OCI-LY7 (cell line): ENCODE data around the gene OPCML. TPM values are rescaled to one million over a fixed set of nuclear protein-coding genes. Genes with fewer than 3 reads are reported as not detected.

Source experiments
- BruUV-seq: library from RNA; stranded (reverse); fragments of 400-500 nt; replicated peaks from 2 replicates; lab custom pipeline; 2021; lab: Mats Ljungman, UMichigan
- CTCF ChIA-PET: fragments of 300-600 bp; sonication (Branson Sonifier 250); formaldehyde crosslinking; loops from one replicate; lab custom pipeline; 2022; ENCODE audit warnings: antibody characterized with exemption; ENCODE audit not compliant: unreplicated experiment; lab: Charles Lee
- POLR2A ChIA-PET: fragments of 300-600 bp; sonication (Branson Sonifier 250); formaldehyde crosslinking; loops from one replicate; lab custom pipeline; 2022; ENCODE audit warnings: antibody characterized with exemption; lab: Charles Lee
- DNase-seq: peaks from one replicate; pipeline ENCODE4 v3.0.0-alpha.2; 2015; ENCODE audit warnings: low spot score
- H2AFZ ChIP-seq: fragments of 200-600 bp; sonication (generic), shearing (Covaris generic); 2 replicates; pipeline ENCODE4 v1.6.1; 2014; ENCODE audit warnings: mild to moderate bottlenecking, antibody characterized with exemption, low read length, moderate library complexity
- H3K27ac ChIP-seq: fragments of 200-600 bp; sonication (generic); 2 replicates; pipeline ENCODE4 v1.5.1; 2014; ENCODE audit warnings: mixed run types, low read depth, mild to moderate bottlenecking, moderate library complexity, low read length, inconsistent platforms; ENCODE audit not compliant: poor library complexity, severe bottlenecking
- H3K36me3 ChIP-seq: fragments of 200-600 bp; sonication (generic); 2 replicates; pipeline ENCODE4 v1.6.1; 2014; ENCODE audit warnings: mild to moderate bottlenecking, antibody characterized with exemption, low read length, moderate library complexity, mixed read lengths; ENCODE audit not compliant: insufficient read depth
- H3K4me1 ChIP-seq: fragments of 200-600 bp; sonication (generic); 2 replicates; pipeline ENCODE4 v1.5.1; 2014; ENCODE audit warnings: mild to moderate bottlenecking, low read length; ENCODE audit not compliant: insufficient read depth, poor library complexity, severe bottlenecking
- H3K4me2 ChIP-seq: fragments of 200-600 bp; sonication (generic); 2 replicates; pipeline ENCODE4 v1.6.1; 2014; ENCODE audit warnings: mild to moderate bottlenecking, low read length
- H3K4me3 ChIP-seq: fragments of 200-600 bp; sonication (generic); 2 replicates; pipeline ENCODE4 v1.5.1; 2014; ENCODE audit warnings: mild to moderate bottlenecking, low read depth, low read length; ENCODE audit not compliant: poor library complexity, severe bottlenecking
- H3K79me2 ChIP-seq: fragments of 200-600 bp; sonication (generic); 2 replicates; pipeline ENCODE4 v1.6.1; 2016; ENCODE audit warnings: low read depth, mild to moderate bottlenecking, low read length, moderate library complexity, mixed read lengths; ENCODE audit not compliant: insufficient read depth
- H3K9me2 ChIP-seq: fragments of 200-600 bp; sonication (generic); 2 replicates; pipeline ENCODE4 v1.6.1; 2016; ENCODE audit warnings: mild to moderate bottlenecking, low read length, mixed read lengths; ENCODE audit not compliant: insufficient read depth
- H3K9me3 ChIP-seq: fragments of 200-600 bp; sonication (generic); 2 replicates; pipeline ENCODE4 v1.6.1; 2014; ENCODE audit warnings: mild to moderate bottlenecking, mixed run types, low read length, mixed read lengths
- H4K20me1 ChIP-seq: fragments of 200-600 bp; sonication (generic); 2 replicates; pipeline ENCODE4 v1.6.1; 2014; ENCODE audit warnings: mild to moderate bottlenecking, antibody characterized with exemption, low read length, moderate library complexity, mixed read lengths; ENCODE audit not compliant: insufficient read depth
- EZH2phosphoT487 ChIP-seq: fragments of 200-600 bp; sonication (generic); IDR thresholded peaks from 2 replicates; pipeline ENCODE4 v1.6.1; 2018; ENCODE audit warnings: low read depth, borderline replicate concordance, mild to moderate bottlenecking, mixed run types, antibody characterized with exemption, low read length, moderate library complexity, mixed read lengths
- intact Hi-C: fragments of 100-400 bp; cut with micrococcal nuclease; formaldehyde crosslinking; loops from one replicate; pipeline ENCODE4 v1.10.0; 2022; ENCODE audit not compliant: unreplicated experiment
- total RNA-seq, 2 experiments: library from RNA; depleted of rRNA in 1 of 2; stranded (reverse); fragments of >200 nt in 1 of 2; shearing (Covaris generic) in 1 of 2; gene quantifications; 2 replicates each; pipeline ENCODE4 v1.2.3, GENCODE V29; 2014 to 2022
- TF ChIP-seq, protein P1 (sequence below): fragments of 200-600 bp; sonication (generic); conservative IDR thresholded peaks from 2 replicates; pipeline ENCODE4 v1.5.1; 2014; ENCODE audit warnings: mild to moderate bottlenecking, antibody characterized with exemption, low read length, moderate library complexity, mixed read lengths

The OPCML gene
- total RNA-seq, 2 experiments from 2014 or later = not detected

DNA sequence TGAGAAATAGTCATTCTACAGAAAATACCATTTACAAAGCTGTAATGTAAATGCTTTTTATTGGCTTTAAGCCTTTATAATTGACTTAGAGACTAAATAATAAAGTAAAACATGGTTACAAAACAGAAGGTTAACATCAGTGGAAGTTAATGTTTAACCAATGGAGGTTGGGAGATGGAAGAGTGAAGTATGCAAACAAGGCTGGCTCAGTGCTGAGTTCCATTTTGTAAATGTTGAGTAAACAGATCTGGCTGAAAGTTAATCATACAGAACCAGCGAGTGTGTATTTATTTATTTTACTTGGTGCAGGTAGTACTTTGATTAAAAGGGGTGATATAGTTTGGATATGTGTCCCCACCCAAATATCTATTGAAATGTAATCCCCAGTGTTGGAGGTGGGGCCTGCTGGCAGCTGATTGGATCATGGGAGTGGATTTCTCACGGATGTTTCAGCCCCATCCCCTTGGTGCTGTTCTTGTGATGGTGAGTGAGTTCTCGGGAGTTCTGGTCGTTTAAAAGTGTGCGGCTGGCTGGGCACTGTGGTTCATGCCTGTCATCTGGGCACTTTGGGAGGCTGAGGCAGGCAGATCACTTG is 827.4 kb downstream of the OPCML start:
- Histone ChIP-seq H3K4me1 (no peaks in the 10 kb centered on the region), H3K4me3 (no peak overlapping the region), H3K79me2 (no peaks in the 10 kb centered on the region), H2AFZ (no peak overlapping the region), H3K27ac (no peak overlapping the region), H4K20me1 (no peaks in the 10 kb centered on the region), H3K9me3 (no peaks in the 10 kb centered on the region), H3K9me2 (no peaks in the 10 kb centered on the region), H3K4me2 (no peak overlapping the region), H3K36me3 (no peaks in the 10 kb centered on the region)
- intact Hi-C loops = no loop called here
- BruUV-seq = no TSS peak
- TF ChIP-seq EZH2phosphoT487 = no peak
- TF ChIP-seq, protein P1, sequence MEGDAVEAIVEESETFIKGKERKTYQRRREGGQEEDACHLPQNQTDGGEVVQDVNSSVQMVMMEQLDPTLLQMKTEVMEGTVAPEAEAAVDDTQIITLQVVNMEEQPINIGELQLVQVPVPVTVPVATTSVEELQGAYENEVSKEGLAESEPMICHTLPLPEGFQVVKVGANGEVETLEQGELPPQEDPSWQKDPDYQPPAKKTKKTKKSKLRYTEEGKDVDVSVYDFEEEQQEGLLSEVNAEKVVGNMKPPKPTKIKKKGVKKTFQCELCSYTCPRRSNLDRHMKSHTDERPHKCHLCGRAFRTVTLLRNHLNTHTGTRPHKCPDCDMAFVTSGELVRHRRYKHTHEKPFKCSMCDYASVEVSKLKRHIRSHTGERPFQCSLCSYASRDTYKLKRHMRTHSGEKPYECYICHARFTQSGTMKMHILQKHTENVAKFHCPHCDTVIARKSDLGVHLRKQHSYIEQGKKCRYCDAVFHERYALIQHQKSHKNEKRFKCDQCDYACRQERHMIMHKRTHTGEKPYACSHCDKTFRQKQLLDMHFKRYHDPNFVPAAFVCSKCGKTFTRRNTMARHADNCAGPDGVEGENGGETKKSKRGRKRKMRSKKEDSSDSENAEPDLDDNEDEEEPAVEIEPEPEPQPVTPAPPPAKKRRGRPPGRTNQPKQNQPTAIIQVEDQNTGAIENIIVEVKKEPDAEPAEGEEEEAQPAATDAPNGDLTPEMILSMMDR = no peak
- POLR2A ChIA-PET = no interaction called here
- CTCF ChIA-PET = no interaction called here
- DNase-seq = no peak

DNA sequence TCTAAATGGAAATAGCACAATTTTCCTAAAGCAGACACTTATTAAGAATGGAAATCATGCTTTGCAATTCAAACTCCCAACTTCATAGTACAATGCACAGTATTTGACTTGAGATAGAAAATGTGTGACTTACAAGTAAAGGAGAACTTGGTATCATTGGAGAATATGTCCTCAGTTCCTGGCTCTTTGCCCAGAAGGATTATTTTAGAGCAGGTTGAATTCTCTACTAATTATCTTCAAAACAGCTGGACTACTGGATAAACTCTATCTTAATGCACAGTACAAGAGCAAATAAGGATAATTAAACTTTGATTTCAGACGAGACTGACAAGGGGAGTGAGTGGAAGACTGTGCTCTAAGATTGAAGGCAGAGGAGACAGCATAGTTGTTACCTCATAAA is 839.4 kb downstream of the OPCML start:
- TF ChIP-seq, protein P1 = no peak
- TF ChIP-seq EZH2phosphoT487 = no peak
- Histone ChIP-seq H3K79me2 (no peaks in the 10 kb centered on the region), H2AFZ (no peak overlapping the region), H3K4me3 (no peak overlapping the region), H3K4me1 (no peaks in the 10 kb centered on the region), H3K27ac (no peak overlapping the region), H4K20me1 (no peaks in the 10 kb centered on the region), H3K4me2 (no peak overlapping the region), H3K36me3 (no peaks in the 10 kb centered on the region), H3K9me3 (no peaks in the 10 kb centered on the region), H3K9me2 (no peaks in the 10 kb centered on the region)
- CTCF ChIA-PET = no interaction called here
- no peak for DNase-seq
- POLR2A ChIA-PET = no interaction called here
- BruUV-seq = no TSS peak
- intact Hi-C loops = no loop called here

DNA sequence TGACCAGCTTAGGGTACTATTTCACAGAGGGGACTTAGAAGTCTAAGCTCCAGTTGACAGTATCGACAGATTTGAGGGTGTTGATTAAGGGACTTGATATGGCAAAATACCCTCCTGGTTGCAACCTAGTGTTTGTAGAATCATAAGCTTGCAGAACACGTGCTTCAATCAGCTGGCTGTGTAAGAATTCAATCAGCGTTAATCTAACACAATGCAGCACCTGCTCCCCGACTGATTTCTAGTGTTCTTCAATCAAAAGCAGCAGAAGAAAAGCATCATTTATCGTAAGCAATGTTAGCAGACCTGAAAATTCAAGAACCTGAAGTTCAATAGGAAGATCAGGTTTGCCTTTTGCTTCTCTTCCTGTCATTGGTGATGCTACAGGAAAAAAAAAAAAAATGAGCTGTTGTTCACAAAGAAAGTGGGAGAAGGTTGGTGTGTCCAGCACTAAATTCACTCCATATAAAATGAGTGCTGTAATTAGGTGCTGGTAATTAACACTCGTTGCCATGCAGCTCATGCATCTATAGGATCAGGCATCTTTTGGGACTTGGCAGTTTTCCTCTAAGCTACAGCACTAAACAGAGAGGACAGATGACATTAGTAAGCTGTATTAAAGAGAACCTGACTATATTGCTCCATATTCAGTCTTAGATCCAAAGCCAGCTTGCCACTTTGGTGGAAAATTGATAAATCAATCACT is 840.3 kb downstream of the OPCML start:
- TF ChIP-seq, protein P1 = no peak
- no peak for TF ChIP-seq EZH2phosphoT487
- H3K9me3 ChIP-seq = no peaks in the 10 kb centered on the region
- H3K9me2 ChIP-seq = no peaks in the 10 kb centered on the region
- no peaks in the 10 kb centered on the region for H3K79me2 ChIP-seq
- ChIA-PET CTCF (no interaction called here), POLR2A (interaction anchor here (0.5 kb wide), 1 partner anchor 1237 kb away, joined by 3 read pairs; no protein-coding TSS in a partner anchor)
- no peak overlapping the region for H3K27ac ChIP-seq
- H3K4me1 ChIP-seq = no peaks in the 10 kb centered on the region
- no peak overlapping the region for H2AFZ ChIP-seq
- no peak overlapping the region for H3K4me2 ChIP-seq
- intact Hi-C loops = no loop called here
- no peak overlapping the region for H3K4me3 ChIP-seq
- H3K36me3 ChIP-seq = no peaks in the 10 kb centered on the region
- no TSS peak for BruUV-seq
- H4K20me1 ChIP-seq = no peaks in the 10 kb centered on the region
- DNase-seq = no peak
